PC-9 (cell line): ENCODE results near the gene PDE4D. TPM values are rescaled to one million over a fixed set of nuclear protein-coding genes. Genes with fewer than 3 reads are reported as not detected.

Experiments
- BruUV-seq: library from RNA; stranded (reverse); fragments of 400-500 nt; replicated peaks from 2 replicates; lab custom pipeline; 2021; lab: Mats Ljungman, UMichigan
- CTCF ChIA-PET: fragments of 300-600 bp; sonication (Branson Sonifier 250); formaldehyde crosslinking; loops from one replicate; lab custom pipeline; 2022; ENCODE audit warnings: antibody characterized with exemption; lab: Charles Lee
- POLR2A ChIA-PET: fragments of 300-600 bp; sonication (Branson Sonifier 250); formaldehyde crosslinking; loops from one replicate; lab custom pipeline; 2022; ENCODE audit warnings: antibody characterized with exemption; ENCODE audit not compliant: unreplicated experiment; lab: Charles Lee
- DNase-seq, 2 experiments: peaks; one replicate each; pipeline versions ENCODE4 v3.0.0 to v3.0.0-alpha.2; 2015 to 2022; ENCODE audit warnings: mixed read lengths in 1 of 2
- H2AFZ ChIP-seq: fragments of 200-600 bp; sonication (generic); 2 replicates; pipeline ENCODE4 v1.8.1; 2017; ENCODE audit warnings: antibody characterized with exemption
- H3F3A ChIP-seq: fragments of 200-600 bp; sonication (generic); 2 replicates; pipeline ENCODE4 v1.8.1; 2017; ENCODE audit warnings: antibody characterized with exemption, mild to moderate bottlenecking, low read depth; ENCODE audit not compliant: insufficient read depth
- H3K27ac ChIP-seq: fragments of 200-600 bp; sonication (generic); 2 replicates; pipeline ENCODE4 v1.6.1; 2016; ENCODE audit warnings: mixed run types
- H3K27me3 ChIP-seq: fragments of 200-600 bp; sonication (generic); 2 replicates; pipeline ENCODE4 v1.6.1; 2016; ENCODE audit warnings: low read depth, mixed run types; ENCODE audit not compliant: insufficient read depth
- H3K36me3 ChIP-seq: fragments of 200-600 bp; sonication (generic); 2 replicates; pipeline ENCODE4 v1.6.1; 2016; ENCODE audit warnings: low read depth, mixed run types
- H3K4me1 ChIP-seq: fragments of 200-600 bp; sonication (generic); replicated peaks from 2 replicates; pipeline ENCODE4 v1.6.1; 2016; ENCODE audit warnings: mixed run types; ENCODE audit not compliant: insufficient read depth
- H3K4me2 ChIP-seq: fragments of 200-600 bp; sonication (generic); 2 replicates; pipeline ENCODE4 v1.6.1; 2017; ENCODE audit warnings: mixed run types
- H3K4me3 ChIP-seq: fragments of 200-600 bp; sonication (generic); 2 replicates; pipeline ENCODE4 v1.6.1; 2016; ENCODE audit warnings: mixed run types
- H3K79me2 ChIP-seq: fragments of 200-600 bp; sonication (generic); 2 replicates; pipeline ENCODE4 v1.6.1; 2017; ENCODE audit warnings: low read depth, mixed run types
- H3K9me2 ChIP-seq: fragments of 200-600 bp; sonication (generic); 2 replicates; pipeline ENCODE4 v1.8.1; 2017; ENCODE audit warnings: mild to moderate bottlenecking; ENCODE audit not compliant: insufficient read depth
- H3K9me3 ChIP-seq: fragments of 200-600 bp; sonication (generic); 2 replicates; pipeline ENCODE4 v1.8.1; 2016; ENCODE audit warnings: low read depth; ENCODE audit not compliant: insufficient read depth
- H4K20me1 ChIP-seq: fragments of 200-600 bp; sonication (generic); 2 replicates; pipeline ENCODE4 v1.8.1; 2017; ENCODE audit not compliant: insufficient read depth
- EZH2 ChIP-seq: fragments of 200-600 bp; sonication (generic); IDR thresholded peaks from 2 replicates; pipeline ENCODE4 v1.8.0; 2017; ENCODE audit warnings: antibody characterized with exemption, low read depth
- intact Hi-C: fragments of 100-400 bp; cut with micrococcal nuclease; formaldehyde crosslinking; loops from one replicate; pipeline ENCODE4 v1.10.0; 2022; ENCODE audit not compliant: unreplicated experiment
- total RNA-seq: library from RNA; stranded (reverse); gene quantifications from 2 replicates; pipeline ENCODE4 v1.2.3, GENCODE V29; 2021
- TF ChIP-seq, protein P1 (sequence below): fragments of 200-600 bp; sonication (generic); conservative IDR thresholded peaks from 2 replicates; pipeline ENCODE4 v1.6.1; 2017; ENCODE audit warnings: mixed run types, antibody characterized with exemption, mild to moderate bottlenecking, moderate library complexity

The PDE4D gene
- total RNA-seq, 1 experiment from 2014 or later: 9.8 TPM

DNA sequence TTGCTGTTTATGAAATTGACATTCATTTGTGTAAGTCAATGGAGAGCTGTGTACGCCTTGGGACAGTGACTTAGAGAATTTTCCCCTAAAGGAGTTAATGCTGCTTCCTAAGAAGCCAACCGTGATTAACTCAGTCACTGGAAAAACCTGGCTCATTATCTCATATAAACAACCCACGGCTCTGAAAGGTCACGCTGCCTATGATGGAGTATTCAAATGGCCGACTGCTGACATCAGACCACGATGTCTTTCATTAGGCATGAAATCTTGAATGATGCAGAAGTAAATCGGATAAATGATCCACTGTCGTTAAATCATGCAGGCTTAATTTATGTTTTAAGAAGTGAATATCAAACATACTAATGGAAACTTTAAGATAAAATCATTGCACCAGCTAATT lies 706.9 kb downstream of the PDE4D start:
- H3K4me2 ChIP-seq: no peak overlapping the region
- H3K4me1 ChIP-seq: no peaks in the 10 kb centered on the region

GRCh38 chr5:59185757-59186385 lies 707.7 kb downstream of the PDE4D start:
- Histone ChIP-seq H3F3A (no peaks in the 10 kb centered on the region), H3K27me3 (no peaks in the 10 kb centered on the region), H2AFZ (no peak overlapping the region), H4K20me1 (no peaks in the 10 kb centered on the region; the same call in 1 of the 2 replicates), H3K27ac (no peak overlapping the region), H3K4me2 (no peak overlapping the region), H3K9me2 (no peaks in the 10 kb centered on the region), H3K4me1 (no peaks in the 10 kb centered on the region), H3K4me3 (no peak overlapping the region), H3K36me3 (no peaks in the 10 kb centered on the region), H3K9me3 (no peaks in the 10 kb centered on the region), H3K79me2 (no peaks in the 10 kb centered on the region)
- BruUV-seq: no TSS peak
- CTCF ChIA-PET: no interaction called here
- POLR2A ChIA-PET: no interaction called here
- no peak for TF ChIP-seq EZH2
- TF ChIP-seq, protein P1, sequence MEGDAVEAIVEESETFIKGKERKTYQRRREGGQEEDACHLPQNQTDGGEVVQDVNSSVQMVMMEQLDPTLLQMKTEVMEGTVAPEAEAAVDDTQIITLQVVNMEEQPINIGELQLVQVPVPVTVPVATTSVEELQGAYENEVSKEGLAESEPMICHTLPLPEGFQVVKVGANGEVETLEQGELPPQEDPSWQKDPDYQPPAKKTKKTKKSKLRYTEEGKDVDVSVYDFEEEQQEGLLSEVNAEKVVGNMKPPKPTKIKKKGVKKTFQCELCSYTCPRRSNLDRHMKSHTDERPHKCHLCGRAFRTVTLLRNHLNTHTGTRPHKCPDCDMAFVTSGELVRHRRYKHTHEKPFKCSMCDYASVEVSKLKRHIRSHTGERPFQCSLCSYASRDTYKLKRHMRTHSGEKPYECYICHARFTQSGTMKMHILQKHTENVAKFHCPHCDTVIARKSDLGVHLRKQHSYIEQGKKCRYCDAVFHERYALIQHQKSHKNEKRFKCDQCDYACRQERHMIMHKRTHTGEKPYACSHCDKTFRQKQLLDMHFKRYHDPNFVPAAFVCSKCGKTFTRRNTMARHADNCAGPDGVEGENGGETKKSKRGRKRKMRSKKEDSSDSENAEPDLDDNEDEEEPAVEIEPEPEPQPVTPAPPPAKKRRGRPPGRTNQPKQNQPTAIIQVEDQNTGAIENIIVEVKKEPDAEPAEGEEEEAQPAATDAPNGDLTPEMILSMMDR: no peak
- DNase-seq: no peak
- intact Hi-C loops: loop anchor here (5.0 kb wide), 2 partner anchors 299 to 316 kb away; no protein-coding TSS in a partner anchor

More for the DNA sequence above, 706.9 kb downstream of the PDE4D start:
- H3F3A ChIP-seq: no peaks in the 10 kb centered on the region
- POLR2A ChIA-PET: no interaction called here
- H4K20me1 ChIP-seq: no peaks in the 10 kb centered on the region; the same call in 1 of the 2 replicates
- H3K27me3 ChIP-seq: no peaks in the 10 kb centered on the region
- no peaks in the 10 kb centered on the region for H3K9me3 ChIP-seq
- no peaks in the 10 kb centered on the region for H3K36me3 ChIP-seq
- no peak overlapping the region for H2AFZ ChIP-seq
- H3K27ac ChIP-seq: no peak overlapping the region
- BruUV-seq: no TSS peak
- no peaks in the 10 kb centered on the region for H3K9me2 ChIP-seq
- no peaks in the 10 kb centered on the region for H3K79me2 ChIP-seq
- no peak for TF ChIP-seq EZH2
- TF ChIP-seq, protein P1: no peak
- H3K4me3 ChIP-seq: no peak overlapping the region
- intact Hi-C loops: loop anchor here (5.0 kb wide), 2 partner anchors 299 to 316 kb away; no protein-coding TSS in a partner anchor
- CTCF ChIA-PET: no interaction called here
- DNase-seq: no peak

- POLR2A ChIA-PET: no interaction called here
- intact Hi-C loops: loop anchor here (5.0 kb wide), 2 partner anchors 297 to 318 kb away; no protein-coding TSS in a partner anchor
- H3K27ac ChIP-seq: no peak overlapping the region
Observed at GRCh38 chr5:59184769-59185168, 708.8 kb downstream of the PDE4D start.

More at GRCh38 chr5:59184769-59185168, 708.8 kb downstream of the PDE4D start:
- TF ChIP-seq EZH2: no peak
- TF ChIP-seq, protein P1: no peak
- Histone ChIP-seq H4K20me1 (no peaks in the 10 kb centered on the region; the same call in 1 of the 2 replicates), H3K27me3 (no peaks in the 10 kb centered on the region), H3K36me3 (no peaks in the 10 kb centered on the region), H3K4me3 (no peak overlapping the region), H3K9me2 (no peaks in the 10 kb centered on the region), H3K4me2 (no peak overlapping the region), H3K9me3 (no peaks in the 10 kb centered on the region), H3K79me2 (no peaks in the 10 kb centered on the region), H3F3A (no peaks in the 10 kb centered on the region), H2AFZ (no peak overlapping the region), H3K4me1 (no peaks in the 10 kb centered on the region)
- CTCF ChIA-PET: no interaction called here
- BruUV-seq: no TSS peak
- DNase-seq: no peak
